ENCODE data around the gene PIP5K1B. TPM values are rescaled to one million over a fixed set of nuclear protein-coding genes. Genes with fewer than 3 reads are reported as not detected.

Gene PIP5K1B
- polyA plus RNA-seq, 1 donor (not counting 4 experiments of a cell fraction or from before 2014, with no cell fraction given), result not detected

GRCh38 chr9:68940573-68940972 is 235.5 kb downstream of the PIP5K1B start:
- Histone ChIP-seq H3K4me2 (ENCODE audit: control insufficient read depth, extremely low read depth, insufficient read depth, low read depth, low read length) (no peak overlapping the region), H4K20me1 (ENCODE audit: control insufficient read depth, extremely low read depth, insufficient read depth, low read length) (no peaks in the 10 kb centered on the region), H3K9ac (ENCODE audit: control insufficient read depth, extremely low read depth, insufficient read depth, low read length) (no peak overlapping the region), H3K79me2 (ENCODE audit: control insufficient read depth, insufficient read depth, low read length) (no peaks in the 10 kb centered on the region), H3K36me3 (ENCODE audit: control insufficient read depth in 2 of 2, extremely low read depth in 1 of 2, insufficient read depth in 2 of 2, low read length in 2 of 2) (no peaks in the 10 kb centered on the region), H3K9me3 (ENCODE audit: control insufficient read depth, low read depth, low read length) (no peaks in the 10 kb centered on the region), H3K4me1 (ENCODE audit: control insufficient read depth, extremely low read depth, insufficient read depth, low read length) (no peaks in the 10 kb centered on the region), H3K27ac (ENCODE audit: control insufficient read depth, insufficient read depth, low read length) (no peak overlapping the region), H3K9me1 (ENCODE audit: control insufficient read depth, extremely low read depth, insufficient read depth, low read length) (no peaks in the 10 kb centered on the region), H2AFZ (ENCODE audit: control insufficient read depth, low read length) (no peak overlapping the region), H3K27me3 (ENCODE audit: control insufficient read depth, extremely low read depth, insufficient read depth, low read length) (no peaks in the 10 kb centered on the region), H3K4me3 (ENCODE audit: control insufficient read depth in 2 of 3, extremely low read depth in 1 of 3, insufficient read depth in 2 of 3, low read depth in 1 of 3, low read length in 3 of 3) (no peak overlapping the region)
- TF ChIP-seq EZH2 (IDR thresholded peaks at IDR 0.05; ENCODE audit: low read length) (no peak), CTCF (optimal IDR thresholded peaks at IDR 0.05 in 1 of 3, IDR thresholded peaks at IDR 0.05 in 1 of 3, conservative IDR thresholded peaks at IDR 0.05 in 1 of 3; ENCODE audit: extremely low read depth in 1 of 3, insufficient read depth in 2 of 3, low read length in 3 of 3) (no peak)
- FAIRE-seq (no peak), DNase-seq (ENCODE audit: low read depth, low spot score) (no peak)
- dilution Hi-C loops (cut with MboI; ENCODE audit: extremely low pct_ligation_motif_present, low sequenced_read_pairs), result no loop called here

- Histone ChIP-seq H3K4me2 (ENCODE audit: control insufficient read depth, extremely low read depth, insufficient read depth, low read depth, low read length) (no peak overlapping the region), H3K9ac (ENCODE audit: control insufficient read depth, extremely low read depth, insufficient read depth, low read length) (no peak overlapping the region), H3K27me3 (ENCODE audit: control insufficient read depth, extremely low read depth, insufficient read depth, low read length) (no peaks in the 10 kb centered on the region), H2AFZ (ENCODE audit: control insufficient read depth, low read length) (no peak overlapping the region), H4K20me1 (ENCODE audit: control insufficient read depth, extremely low read depth, insufficient read depth, low read length) (no peaks in the 10 kb centered on the region), H3K9me3 (ENCODE audit: control insufficient read depth, low read depth, low read length) (no peaks in the 10 kb centered on the region), H3K36me3 (ENCODE audit: control insufficient read depth in 2 of 2, extremely low read depth in 1 of 2, insufficient read depth in 2 of 2, low read length in 2 of 2) (no peaks in the 10 kb centered on the region), H3K27ac (ENCODE audit: control insufficient read depth, insufficient read depth, low read length) (no peak overlapping the region), H3K79me2 (ENCODE audit: control insufficient read depth, insufficient read depth, low read length) (no peaks in the 10 kb centered on the region), H3K9me1 (ENCODE audit: control insufficient read depth, extremely low read depth, insufficient read depth, low read length) (no peaks in the 10 kb centered on the region), H3K4me1 (ENCODE audit: control insufficient read depth, extremely low read depth, insufficient read depth, low read length) (no peaks in the 10 kb centered on the region), H3K4me3 (ENCODE audit: control insufficient read depth in 2 of 3, extremely low read depth in 1 of 3, insufficient read depth in 2 of 3, low read depth in 1 of 3, low read length in 3 of 3) (no peak overlapping the region)
- dilution Hi-C loops (cut with MboI; ENCODE audit: extremely low pct_ligation_motif_present, low sequenced_read_pairs), result no loop called here
- no peak for FAIRE-seq
- no peak for TF ChIP-seq EZH2 (IDR thresholded peaks at IDR 0.05; ENCODE audit: low read length)
- TF ChIP-seq CTCF (optimal IDR thresholded peaks at IDR 0.05 in 1 of 3, IDR thresholded peaks at IDR 0.05 in 1 of 3, conservative IDR thresholded peaks at IDR 0.05 in 1 of 3; ENCODE audit: extremely low read depth in 1 of 3, insufficient read depth in 2 of 3, low read length in 3 of 3), result no peak
- no peak for DNase-seq (ENCODE audit: low read depth, low spot score)
These were observed 236.9 kb downstream of the PIP5K1B start for GRCh38 chr9:68941780-68942459.
